Activated CD8-positive, alpha-beta T cell treated with anti-CD3 and anti-CD28 coated beads for 36 hours (primary cell): ENCODE measurements around the gene FCN3. TPM values are rescaled to one million over a fixed set of nuclear protein-coding genes. Genes with fewer than 3 reads are reported as not detected.
"Not testable (repeated sequence)": the region's sequence is repeated elsewhere in the genome, so short reads cannot be mapped to it uniquely, and the experiment has no call there.

Experiments used
- ATAC-seq: fragments of 200-7000 bp; cut with Tn5 transposase; one replicate; pipeline ENCODE4 v1.10.0; 2021; ENCODE audit warnings: mild to moderate bottlenecking, moderate library complexity
- CTCF ChIA-PET: fragments of 350-600 bp; sonication (Branson Sonifier 250); formaldehyde crosslinking; loops from one replicate; lab custom pipeline; 2021; ENCODE audit warnings: antibody characterized with exemption; lab: Charles Lee
- POLR2A ChIA-PET: fragments of 350-600 bp; sonication (Branson Sonifier 250); formaldehyde crosslinking; loops from one replicate; lab custom pipeline; 2021; ENCODE audit warnings: antibody characterized with exemption; lab: Charles Lee
- DNase-seq: peaks from one replicate; pipeline ENCODE4 v3.0.0-alpha.2; 2020
- H3K27ac Mint-ChIP-seq: one replicate; pipeline ENCODE4 v1.8.0; 2021; ENCODE audit warnings: mild to moderate bottlenecking, mixed read lengths
- H3K27me3 Mint-ChIP-seq: one replicate; pipeline ENCODE4 v1.8.0; 2021; ENCODE audit warnings: mixed read lengths
- H3K36me3 Mint-ChIP-seq: one replicate; pipeline ENCODE4 v1.8.0; 2021; ENCODE audit warnings: low read depth, mixed read lengths
- H3K4me1 Mint-ChIP-seq: one replicate; pipeline ENCODE4 v1.8.0; 2021; ENCODE audit warnings: low read depth, mixed read lengths
- H3K4me3 Mint-ChIP-seq: one replicate; pipeline ENCODE4 v1.8.0; 2021; ENCODE audit warnings: mild to moderate bottlenecking, moderate library complexity, mixed read lengths
- H3K9me3 Mint-ChIP-seq: one replicate; pipeline ENCODE4 v1.8.0; 2021; ENCODE audit warnings: mixed read lengths
- intact Hi-C: fragments of 100-400 bp; cut with micrococcal nuclease; formaldehyde crosslinking; loops from one replicate; pipeline ENCODE4 v1.10.0; 2022
- total RNA-seq, 2 experiments: library from RNA; stranded (reverse); gene quantifications; one replicate each; pipeline ENCODE4 v1.2.3, GENCODE V29; 2021
- TF ChIP-seq, protein P1 (sequence below): fragments of 200-600 bp; IDR thresholded peaks from one replicate; pipeline ENCODE4 v1.8.0; 2022; ENCODE audit warnings: antibody characterized with exemption, mild to moderate bottlenecking

Gene FCN3
- total RNA-seq, 2 experiments from 2014 or later: not detected

GRCh38 chr1:27410709-27411108 is 36.1 kb upstream of the FCN3 start:
- no peak for DNase-seq
- TF ChIP-seq, protein P1, sequence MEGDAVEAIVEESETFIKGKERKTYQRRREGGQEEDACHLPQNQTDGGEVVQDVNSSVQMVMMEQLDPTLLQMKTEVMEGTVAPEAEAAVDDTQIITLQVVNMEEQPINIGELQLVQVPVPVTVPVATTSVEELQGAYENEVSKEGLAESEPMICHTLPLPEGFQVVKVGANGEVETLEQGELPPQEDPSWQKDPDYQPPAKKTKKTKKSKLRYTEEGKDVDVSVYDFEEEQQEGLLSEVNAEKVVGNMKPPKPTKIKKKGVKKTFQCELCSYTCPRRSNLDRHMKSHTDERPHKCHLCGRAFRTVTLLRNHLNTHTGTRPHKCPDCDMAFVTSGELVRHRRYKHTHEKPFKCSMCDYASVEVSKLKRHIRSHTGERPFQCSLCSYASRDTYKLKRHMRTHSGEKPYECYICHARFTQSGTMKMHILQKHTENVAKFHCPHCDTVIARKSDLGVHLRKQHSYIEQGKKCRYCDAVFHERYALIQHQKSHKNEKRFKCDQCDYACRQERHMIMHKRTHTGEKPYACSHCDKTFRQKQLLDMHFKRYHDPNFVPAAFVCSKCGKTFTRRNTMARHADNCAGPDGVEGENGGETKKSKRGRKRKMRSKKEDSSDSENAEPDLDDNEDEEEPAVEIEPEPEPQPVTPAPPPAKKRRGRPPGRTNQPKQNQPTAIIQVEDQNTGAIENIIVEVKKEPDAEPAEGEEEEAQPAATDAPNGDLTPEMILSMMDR: no peak
- Mint-ChIP-seq H3K27ac (peak overlapping the region; percentile 24), H3K36me3 (peaks cover 32% of the 10 kb centered on the region), H3K9me3 (no peaks in the 10 kb centered on the region), H3K4me3 (no peak overlapping the region), H3K4me1 (peaks cover 3% of the 10 kb centered on the region), H3K27me3 (no peaks in the 10 kb centered on the region)
- no peak for ATAC-seq
- ChIA-PET POLR2A (interaction anchor here (1.7 kb wide), 1 partner anchor 10 kb away, joined by 4 read pairs; no protein-coding TSS in a partner anchor), CTCF (interaction anchor here (0.8 to 1.0 kb wide), 3 partner anchors 14 to 84 kb away, joined by 3 to 4 read pairs (median 3); no protein-coding TSS in a partner anchor)
- intact Hi-C loops: no loop called here

- peaks cover 3% of the 10 kb centered on the region for H3K4me1 Mint-ChIP-seq
- POLR2A ChIA-PET: interaction anchor here (1.7 kb wide), 1 partner anchor 11 kb away, joined by 4 read pairs; no protein-coding TSS in a partner anchor
- no peak overlapping the region for H3K27ac Mint-ChIP-seq
- no peaks in the 10 kb centered on the region for H3K9me3 Mint-ChIP-seq
- peaks cover 24% of the 10 kb centered on the region for H3K36me3 Mint-ChIP-seq
- H3K27me3 Mint-ChIP-seq: no peaks in the 10 kb centered on the region
- intact Hi-C loops: no loop called here
- no peak overlapping the region for H3K4me3 Mint-ChIP-seq
- TF ChIP-seq, protein P1: no peak
- DNase-seq (no peak), ATAC-seq (no peak)
- CTCF ChIA-PET: no interaction called here
These were observed 35.0 kb upstream of the FCN3 start for GRCh38 chr1:27409669-27410068.

DNA sequence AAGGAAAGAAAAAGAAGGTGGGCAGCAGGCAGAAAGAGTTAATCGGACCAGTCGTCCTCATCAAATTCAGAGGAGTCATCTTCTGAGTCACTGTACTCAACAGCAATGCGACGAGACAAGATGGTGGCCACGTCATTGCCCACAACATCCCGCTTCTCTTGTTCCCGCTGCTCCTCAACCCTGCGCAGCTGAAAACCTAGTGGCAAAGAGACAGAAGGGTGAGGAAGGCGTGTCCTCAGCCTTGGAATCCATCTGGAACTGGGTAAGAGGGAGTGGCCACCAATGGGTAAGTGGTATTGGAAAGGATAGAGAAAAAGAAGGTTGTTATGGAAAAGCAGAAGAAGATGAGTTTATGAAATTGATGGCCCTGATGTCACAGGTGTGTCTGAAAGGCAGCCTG is 33.5 kb upstream of the FCN3 start:
- Mint-ChIP-seq H3K27me3 (no peaks in the 10 kb centered on the region), H3K36me3 (peaks cover 13% of the 10 kb centered on the region), H3K27ac (peak overlapping the region; percentile 21), H3K4me1 (peaks cover 16% of the 10 kb centered on the region), H3K9me3 (no peaks in the 10 kb centered on the region), H3K4me3 (no peak overlapping the region)
- TF ChIP-seq, protein P1: no peak
- ChIA-PET CTCF (interaction anchor here (0.8 kb wide), 1 partner anchor 48 kb away, joined by 3 read pairs; no protein-coding TSS in a partner anchor), POLR2A (no interaction called here)
- ATAC-seq (no peak), DNase-seq (no peak)
- intact Hi-C loops: no loop called here

GRCh38 chr1:27406791-27407190 is 32.2 kb upstream of the FCN3 start:
- H3K4me3 Mint-ChIP-seq, H3K9me3 Mint-ChIP-seq, intact Hi-C loops, DNase-seq, H3K27ac Mint-ChIP-seq, H3K27me3 Mint-ChIP-seq, ATAC-seq: not testable (repeated sequence)
- Mint-ChIP-seq H3K4me1 (peaks cover 25% of the 10 kb centered on the region), H3K36me3 (peaks cover 11% of the 10 kb centered on the region)
- ChIA-PET CTCF (interaction anchor here (1.0 to 2.9 kb wide), 2 partner anchors 9 to 12 kb away, joined by 3 to 13 read pairs; no protein-coding TSS in a partner anchor), POLR2A (interaction anchor here (0.7 kb wide), 1 partner anchor 31 kb away, joined by 3 read pairs; no protein-coding TSS in a partner anchor)

DNA sequence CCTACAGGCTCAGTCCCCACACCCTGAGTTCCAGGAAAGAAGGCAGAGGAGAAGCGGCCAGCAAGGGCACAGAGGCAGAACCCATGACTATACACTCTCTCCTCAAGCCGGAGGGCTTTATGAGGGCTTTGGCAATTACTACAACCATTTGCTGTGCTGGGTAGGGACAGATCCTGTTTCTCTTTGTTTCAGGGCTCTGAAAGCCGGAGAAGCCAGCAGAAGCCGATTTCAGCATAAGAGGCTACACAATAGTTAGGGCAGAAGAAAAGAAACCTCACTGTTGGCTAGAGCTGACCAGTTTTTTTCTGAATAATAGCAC is 31.7 kb upstream of the FCN3 start:
- intact Hi-C loops: no loop called here
- H3K9me3 Mint-ChIP-seq: no peaks in the 10 kb centered on the region
- peaks cover 28% of the 10 kb centered on the region for H3K4me1 Mint-ChIP-seq
- peaks cover 10% of the 10 kb centered on the region for H3K36me3 Mint-ChIP-seq
- CTCF ChIA-PET: interaction anchor here (1.4 to 2.9 kb wide), 2 partner anchors 11 to 256 kb away, joined by 5 to 13 read pairs; no protein-coding TSS in a partner anchor
- no peak for DNase-seq
- ATAC-seq: no peak
- POLR2A ChIA-PET: no interaction called here
- peak overlapping the region; percentile 1 for H3K27ac Mint-ChIP-seq
- no peak overlapping the region for H3K4me3 Mint-ChIP-seq
- H3K27me3 Mint-ChIP-seq: no peaks in the 10 kb centered on the region
- TF ChIP-seq, protein P1: no peak

GRCh38 chr1:27405598-27406361 is 31.2 kb upstream of the FCN3 start:
- H3K4me3 Mint-ChIP-seq, H3K9me3 Mint-ChIP-seq, DNase-seq, intact Hi-C loops, H3K36me3 Mint-ChIP-seq, ATAC-seq, H3K27me3 Mint-ChIP-seq: not testable (repeated sequence)
- Mint-ChIP-seq H3K27ac (peak overlapping the region; percentile 1), H3K4me1 (peaks cover 24% of the 10 kb centered on the region)
- POLR2A ChIA-PET: interaction anchor here (1.1 kb wide), 1 partner anchor 9 kb away, joined by 3 read pairs; no protein-coding TSS in a partner anchor
- CTCF ChIA-PET: interaction anchor here (1.2 to 2.9 kb wide), 4 partner anchors 10 to 257 kb away, joined by 3 to 13 read pairs (median 4); no protein-coding TSS in a partner anchor
